NAMALWA (cell line): ENCODE results near the gene SEMA3A.
"Not testable (repeated sequence)": the region's sequence is repeated elsewhere in the genome, so short reads cannot be mapped to it uniquely, and the experiment has no call there.

Experiments
- DNase-seq: peaks from one replicate; pipeline ENCODE4 v3.0.0-alpha.2; 2015; ENCODE audit warnings: low spot score

Gene SEMA3A

GRCh38 chr7:84154991-84155781 is 39.4 kb downstream of the SEMA3A start:
- DNase-seq = no peak

DNA sequence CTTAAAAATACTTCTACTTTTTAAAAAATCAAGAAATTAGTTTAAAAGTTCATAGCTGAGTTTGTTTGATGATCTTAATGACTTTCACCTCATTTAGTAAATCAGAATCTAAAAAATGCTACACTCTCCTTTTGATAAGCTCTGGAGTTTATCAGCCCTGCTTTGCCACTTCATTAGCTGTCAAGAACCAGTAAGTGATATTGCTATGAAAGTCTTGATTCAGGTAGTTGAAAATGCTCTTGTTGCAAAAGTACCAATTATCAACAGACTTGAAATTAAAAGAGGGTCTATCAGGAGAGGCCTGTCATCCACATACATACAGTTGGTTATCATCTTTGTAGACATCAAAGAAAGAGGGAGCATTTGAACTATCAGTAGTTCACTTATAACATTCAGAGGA is 41.6 kb downstream of the SEMA3A start:
- DNase-seq = no peak

- DNase-seq = not testable (repeated sequence)
Measured at GRCh38 chr7:84150370-84150769, 44.2 kb downstream of the SEMA3A start.

DNA sequence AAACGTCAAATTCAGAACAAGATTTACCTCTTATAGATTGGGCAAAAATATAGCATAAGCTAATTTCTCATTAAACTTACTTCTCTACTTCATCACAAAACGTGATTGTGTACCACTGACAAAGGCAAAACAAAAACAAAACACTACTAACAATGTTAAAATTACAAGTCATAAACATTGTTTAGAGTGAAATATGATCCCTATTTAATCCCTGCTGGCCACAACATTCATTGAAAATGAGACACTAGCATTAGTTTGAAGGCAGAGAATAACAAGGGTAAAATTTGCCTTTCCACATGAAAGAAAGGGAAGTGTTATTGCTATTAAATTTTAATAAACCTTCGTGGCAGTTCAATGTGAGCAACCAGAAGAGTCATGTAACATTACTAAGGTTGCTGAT is 45.0 kb downstream of the SEMA3A start:
- no peak for DNase-seq

DNA sequence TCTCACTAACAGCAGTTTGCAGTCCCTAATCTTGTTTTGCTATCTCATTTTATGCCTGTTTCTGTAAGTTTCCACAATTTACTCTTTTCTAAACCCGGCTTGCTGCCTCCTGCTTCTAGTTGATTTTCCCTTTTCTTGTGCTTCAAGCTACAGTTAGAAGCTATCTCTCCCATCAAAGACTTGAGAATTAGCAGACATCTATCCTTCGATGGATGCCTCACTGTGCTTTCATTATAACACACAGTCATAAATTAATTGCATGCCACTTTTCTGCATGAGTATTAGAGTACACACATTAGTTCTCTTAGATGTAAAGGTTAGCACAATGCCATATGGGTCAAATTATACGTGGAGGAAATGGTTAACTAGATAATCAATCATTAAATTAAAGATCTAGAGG is 48.7 kb downstream of the SEMA3A start:
- no peak for DNase-seq

DNA sequence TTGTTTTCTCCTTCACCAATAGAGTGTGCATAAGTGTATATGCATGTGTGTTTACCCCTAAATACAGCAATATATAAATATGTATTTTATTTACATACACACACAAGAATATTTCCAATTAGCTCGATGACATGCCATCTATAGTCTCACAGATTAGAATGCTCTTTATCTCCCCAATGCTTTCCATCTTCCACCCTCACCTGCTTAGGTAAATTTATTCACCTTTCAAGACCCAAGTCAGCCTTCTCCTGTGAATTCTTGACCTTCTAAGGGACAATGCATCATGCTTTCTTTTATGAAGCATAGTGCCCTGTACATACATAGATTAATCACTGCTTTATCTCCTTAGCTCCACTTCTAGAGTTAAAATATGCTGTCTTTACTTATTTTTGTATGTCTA is 49.7 kb downstream of the SEMA3A start:
- DNase-seq = no peak

DNA sequence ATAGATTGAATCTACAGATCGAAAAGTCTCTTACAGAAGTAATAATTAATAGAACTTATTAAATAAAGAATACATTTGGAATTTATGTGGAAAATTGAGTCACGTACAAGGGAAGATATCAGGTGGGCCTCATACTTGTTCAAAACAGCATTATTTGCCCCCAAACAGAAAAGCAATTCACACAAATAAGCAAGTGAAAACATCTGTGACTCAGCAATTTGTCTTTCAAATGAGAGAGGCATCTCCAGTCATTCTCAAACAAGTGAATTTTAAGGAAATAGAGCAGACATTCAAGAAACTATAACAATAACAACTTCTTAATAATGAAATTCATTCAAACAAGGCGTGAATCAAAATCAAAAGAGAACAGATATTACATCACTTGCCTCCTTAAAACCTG is 50.1 kb downstream of the SEMA3A start:
- no peak for DNase-seq

- no peak for DNase-seq
Measured at GRCh38 chr7:84142726-84143125, 51.9 kb downstream of the SEMA3A start.

DNA sequence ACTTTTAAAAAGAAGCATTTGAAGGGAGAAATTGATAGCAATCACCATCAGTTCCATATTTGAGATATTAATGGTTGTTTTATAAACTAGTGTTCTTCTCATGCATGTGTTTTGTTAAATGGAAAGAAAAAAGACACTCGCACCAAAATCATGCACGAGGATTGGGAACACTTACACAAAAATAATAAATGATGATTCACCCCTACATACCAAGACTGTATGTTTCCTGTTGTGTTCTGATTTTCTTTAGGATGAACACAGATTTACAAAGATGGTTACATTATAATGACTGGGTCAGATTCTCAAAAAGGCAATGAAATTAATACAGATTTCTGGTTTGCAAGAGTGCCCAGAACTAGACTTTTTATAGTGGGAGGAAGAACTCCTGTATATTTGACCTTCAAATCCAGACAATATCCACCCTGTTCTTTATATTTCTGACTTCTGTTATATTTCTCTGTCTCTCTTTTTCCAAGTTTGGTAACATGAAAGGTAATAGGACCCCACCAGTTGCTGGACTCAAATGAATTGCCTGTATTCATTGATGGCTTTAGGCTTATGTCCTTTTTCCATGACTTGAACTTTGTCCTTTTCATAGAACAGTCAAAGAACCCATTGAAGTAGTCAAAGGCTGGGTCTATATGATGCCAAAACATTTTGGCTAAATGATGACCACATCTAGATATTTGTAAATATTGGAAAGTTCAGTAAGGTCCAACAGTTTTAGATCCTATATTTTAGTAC is 54.4 kb downstream of the SEMA3A start:
- DNase-seq = no peak

DNA sequence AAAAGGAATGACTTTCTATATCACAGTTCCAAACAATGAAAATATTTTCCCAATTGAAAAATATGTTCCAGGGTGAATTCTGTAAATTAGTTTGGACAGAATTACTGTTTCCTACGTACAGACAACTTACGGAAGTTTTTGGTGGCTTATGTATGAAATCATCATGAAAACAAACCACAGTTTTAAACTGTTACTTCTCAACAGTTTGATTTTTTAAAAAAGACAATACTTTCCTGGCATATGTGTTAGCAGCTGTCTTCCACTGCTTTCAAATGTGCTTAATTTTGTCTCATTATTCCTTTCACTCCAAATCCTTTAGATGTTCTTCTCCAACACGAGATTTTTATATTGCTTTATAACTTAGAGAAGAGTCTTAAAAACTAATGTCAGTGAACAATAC is 56.2 kb downstream of the SEMA3A start:
- no peak for DNase-seq

GRCh38 chr7:84137812-84138211 is 56.8 kb downstream of the SEMA3A start:
- DNase-seq = no peak

- DNase-seq = no peak
Measured at GRCh38 chr7:84136809-84137208, 57.8 kb downstream of the SEMA3A start.

DNA sequence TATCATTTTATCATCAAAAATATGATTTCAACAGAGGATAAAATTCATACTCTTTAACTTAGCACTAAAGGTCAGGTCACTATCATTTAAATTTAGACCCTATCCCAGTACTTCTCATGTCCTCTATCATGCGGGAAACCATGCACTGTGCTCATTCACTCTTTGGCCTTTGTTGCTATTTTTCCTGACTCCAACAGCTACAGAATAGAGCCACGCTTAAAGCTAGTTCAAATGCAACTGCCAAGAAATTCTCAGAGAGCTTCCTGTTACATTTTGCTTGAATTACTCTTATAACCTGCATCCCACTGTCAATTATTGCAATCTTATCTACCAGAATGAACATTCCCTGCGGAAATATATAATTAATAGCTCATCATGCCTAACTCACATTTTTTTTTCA is 58.3 kb downstream of the SEMA3A start:
- no peak for DNase-seq

GRCh38 chr7:84134169-84134568 is 60.4 kb downstream of the SEMA3A start:
- DNase-seq = no peak

DNA sequence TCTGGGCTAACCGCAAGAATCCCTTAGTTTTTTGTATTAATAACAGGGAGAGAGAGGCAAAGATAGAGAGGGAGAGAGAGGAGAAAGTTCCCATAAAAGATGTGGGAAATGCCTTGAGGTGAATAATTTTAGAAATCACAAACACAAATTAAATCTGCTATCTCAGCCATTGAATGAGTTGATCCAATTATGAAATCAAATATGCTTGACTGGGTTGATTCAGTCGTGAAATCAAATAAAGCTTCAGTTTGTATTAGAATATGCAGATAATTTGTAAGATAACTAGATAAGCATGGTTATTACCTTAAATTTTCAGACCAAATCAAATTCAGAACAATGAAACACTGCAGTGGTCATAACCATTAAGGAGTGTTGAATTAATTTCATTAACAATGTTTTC is 68.9 kb downstream of the SEMA3A start:
- DNase-seq = no peak

GRCh38 chr7:84123965-84124547 is 70.5 kb downstream of the SEMA3A start:
- no peak for DNase-seq

DNA sequence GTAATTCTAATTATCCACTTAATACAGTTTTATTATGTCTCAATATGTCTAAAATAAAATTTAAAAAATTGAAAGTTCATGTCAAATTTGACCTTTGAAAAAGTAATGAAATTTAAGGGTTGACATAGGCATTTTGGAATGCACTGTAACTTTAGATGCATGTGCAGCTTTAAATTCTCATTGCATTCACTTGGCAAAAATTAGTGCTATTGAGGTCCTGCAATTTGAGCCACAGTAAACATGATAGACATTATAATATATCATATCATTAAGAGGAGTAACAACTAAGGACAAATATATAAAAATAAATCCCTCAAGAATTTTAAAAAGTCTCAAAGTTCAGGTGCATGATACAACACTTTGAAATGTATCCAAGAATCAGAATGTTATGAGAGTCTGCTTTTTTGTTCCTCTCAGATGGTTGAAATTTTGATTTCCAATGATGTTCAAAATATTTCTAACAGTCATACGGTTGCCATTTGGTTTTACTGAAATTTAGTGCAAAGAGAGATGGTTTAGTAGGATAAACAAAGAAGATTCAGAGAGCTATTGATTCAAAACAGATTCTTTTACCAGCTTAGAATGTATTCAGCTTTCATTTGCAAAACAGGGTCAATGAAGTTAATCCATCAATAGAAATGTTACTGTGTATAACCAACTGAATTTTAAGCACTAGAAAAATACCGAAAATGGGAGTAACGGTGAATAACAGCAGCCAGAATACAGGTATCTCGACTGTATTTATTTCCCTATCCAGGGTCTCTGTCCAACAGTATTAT is 71.8 kb downstream of the SEMA3A start:
- no peak for DNase-seq

DNA sequence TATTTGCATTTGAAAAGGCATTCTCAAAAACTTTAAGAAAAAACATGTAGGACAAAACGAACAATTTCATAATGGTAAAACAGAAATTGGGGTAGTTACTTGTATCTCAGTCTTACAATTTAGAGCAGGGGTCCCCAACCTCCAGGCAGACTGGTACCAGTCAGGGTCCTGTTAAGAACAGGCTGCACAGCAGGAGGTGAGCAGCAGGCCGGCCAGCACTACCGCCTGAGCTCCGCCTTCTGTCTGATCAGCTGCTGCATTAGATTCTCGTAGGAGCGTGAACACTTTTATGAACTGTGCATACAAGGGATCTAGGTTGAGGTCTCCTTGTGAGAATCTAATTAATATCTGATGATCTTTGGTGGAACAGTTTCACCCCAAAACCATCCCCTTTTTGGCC is 77.3 kb downstream of the SEMA3A start:
- DNase-seq = no peak

DNA sequence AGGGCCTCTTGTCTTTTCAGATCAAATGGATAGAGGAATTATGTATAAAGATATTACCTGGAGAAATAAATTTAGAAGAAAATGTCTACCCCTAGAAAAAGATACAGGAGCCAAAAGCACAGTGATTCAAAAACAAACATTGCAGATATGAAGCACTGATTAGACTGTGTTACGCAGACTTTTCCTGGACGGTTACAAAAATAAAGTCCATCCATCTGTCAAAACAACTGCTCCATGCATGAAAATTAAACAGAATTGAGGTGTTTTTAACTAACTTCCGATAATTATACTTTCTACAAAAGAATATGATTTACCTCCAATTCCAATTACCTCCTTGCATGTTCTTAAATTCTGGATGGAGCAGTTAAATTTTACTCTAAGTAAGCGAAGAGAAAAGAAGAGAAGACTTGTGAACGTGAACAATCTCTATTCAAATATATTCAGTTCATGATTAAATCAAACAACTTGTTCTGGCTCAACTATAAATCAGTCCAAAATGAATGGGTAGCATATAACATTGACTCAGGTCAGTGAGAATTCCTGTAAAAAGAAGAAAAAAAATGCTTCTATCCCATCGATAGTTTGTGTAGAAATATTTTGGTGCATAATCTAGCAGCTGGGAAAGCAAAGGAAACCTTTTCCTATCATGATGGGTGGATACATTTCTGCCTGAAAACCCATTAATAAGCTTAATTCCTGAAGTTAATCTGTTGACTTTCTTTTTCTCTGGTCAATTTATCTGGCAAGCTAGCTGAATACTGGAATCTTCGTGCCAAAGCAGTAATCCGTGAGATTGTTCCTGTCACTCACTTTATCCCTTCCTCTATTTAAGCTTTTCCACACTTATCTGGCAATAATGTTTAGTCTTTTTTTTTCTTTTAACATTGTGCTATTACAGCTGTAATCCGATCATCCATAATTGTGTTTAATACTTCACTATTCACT is 80.4 kb downstream of the SEMA3A start:
- DNase-seq = no peak

- no peak for DNase-seq
Measured at GRCh38 chr7:84113286-84113685, 81.3 kb downstream of the SEMA3A start.

DNA sequence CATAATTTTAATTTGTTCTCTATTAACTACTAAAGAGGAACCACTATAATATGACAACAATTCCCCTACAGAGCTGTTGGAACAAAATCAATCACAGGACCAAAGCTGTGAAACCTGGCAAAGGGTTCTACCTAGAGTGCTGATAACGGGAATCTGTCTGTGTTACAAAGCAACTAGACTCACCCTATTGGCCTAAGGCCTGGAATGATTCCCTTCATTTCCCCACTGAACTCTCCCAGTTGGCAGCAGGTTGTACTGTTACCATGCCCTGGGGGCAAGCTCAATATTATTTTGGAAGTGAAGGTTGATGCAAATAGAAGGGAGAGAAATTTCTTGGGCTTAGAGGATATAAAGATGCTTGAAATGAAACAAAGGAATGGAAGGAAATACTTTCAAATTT is 81.8 kb downstream of the SEMA3A start:
- no peak for DNase-seq
